Activated CD4-positive, CD25-positive, alpha-beta regulatory T cell treated with anti-CD3 and anti-CD28 coated beads, Interleukin-2, amount 50 U/mL, for 24 hours (primary cell): ENCODE results near the gene NOXO1.
"Not testable (repeated sequence)": the region's sequence is repeated elsewhere in the genome, so short reads cannot be mapped to it uniquely, and the experiment has no call there.

ENCODE experiments used
- ATAC-seq, 2 donors: fragments of 150-1000 bp; cut with Tn5 transposase; one replicate each; pipeline ENCODE4 v1.10.0; 2021; ENCODE audit warnings: mild to moderate bottlenecking in 1 of 2, moderate library complexity in 1 of 2

Gene NOXO1

DNA sequence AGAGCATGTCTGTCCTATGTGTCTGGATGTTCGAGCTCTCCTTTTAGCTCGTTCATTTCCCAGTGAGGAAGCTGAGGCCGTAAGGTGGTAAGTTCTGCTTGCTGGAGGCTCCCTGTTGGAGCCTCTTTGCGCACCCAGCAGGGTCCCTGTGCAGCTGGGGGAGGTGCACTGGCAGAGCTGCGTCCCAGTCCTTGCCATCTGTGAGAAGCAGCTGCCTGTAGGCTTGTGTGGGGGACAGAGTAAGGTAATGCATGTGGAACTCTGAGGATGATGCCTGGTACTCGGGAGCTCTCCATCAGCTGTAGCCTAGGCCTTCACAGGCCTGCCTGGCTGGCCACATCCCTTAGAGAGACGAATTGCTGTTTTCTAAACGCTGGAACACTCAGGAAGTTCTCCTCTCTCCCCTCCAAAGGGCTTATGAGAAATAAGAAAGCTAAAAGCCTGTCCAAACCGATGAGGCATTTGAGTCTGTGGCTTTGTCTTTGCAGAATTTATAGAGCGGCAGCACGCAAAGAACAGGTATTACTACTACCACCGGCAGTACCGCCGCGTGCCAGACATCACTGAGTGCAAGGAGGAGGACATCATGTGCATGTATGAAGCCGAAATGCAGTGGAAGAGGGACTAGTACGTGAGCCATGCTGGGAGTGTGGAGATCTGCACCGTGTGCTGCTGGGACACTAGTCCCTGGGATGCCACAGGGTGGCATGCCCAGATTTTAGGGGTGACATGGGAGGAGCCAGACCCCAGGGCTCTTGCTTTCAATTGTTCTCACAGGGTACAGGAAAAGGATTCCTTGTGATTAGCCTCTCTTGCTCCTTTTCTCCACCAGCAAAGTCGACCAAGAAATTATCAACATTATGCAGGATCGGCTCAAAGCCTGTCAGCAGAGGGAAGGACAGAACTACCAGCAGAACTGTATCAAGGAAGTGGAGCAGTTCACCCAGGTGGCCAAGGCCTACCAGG, 20.3 kb downstream of the NOXO1 start:
- ATAC-seq = peak; percentile 4 to 12

DNA sequence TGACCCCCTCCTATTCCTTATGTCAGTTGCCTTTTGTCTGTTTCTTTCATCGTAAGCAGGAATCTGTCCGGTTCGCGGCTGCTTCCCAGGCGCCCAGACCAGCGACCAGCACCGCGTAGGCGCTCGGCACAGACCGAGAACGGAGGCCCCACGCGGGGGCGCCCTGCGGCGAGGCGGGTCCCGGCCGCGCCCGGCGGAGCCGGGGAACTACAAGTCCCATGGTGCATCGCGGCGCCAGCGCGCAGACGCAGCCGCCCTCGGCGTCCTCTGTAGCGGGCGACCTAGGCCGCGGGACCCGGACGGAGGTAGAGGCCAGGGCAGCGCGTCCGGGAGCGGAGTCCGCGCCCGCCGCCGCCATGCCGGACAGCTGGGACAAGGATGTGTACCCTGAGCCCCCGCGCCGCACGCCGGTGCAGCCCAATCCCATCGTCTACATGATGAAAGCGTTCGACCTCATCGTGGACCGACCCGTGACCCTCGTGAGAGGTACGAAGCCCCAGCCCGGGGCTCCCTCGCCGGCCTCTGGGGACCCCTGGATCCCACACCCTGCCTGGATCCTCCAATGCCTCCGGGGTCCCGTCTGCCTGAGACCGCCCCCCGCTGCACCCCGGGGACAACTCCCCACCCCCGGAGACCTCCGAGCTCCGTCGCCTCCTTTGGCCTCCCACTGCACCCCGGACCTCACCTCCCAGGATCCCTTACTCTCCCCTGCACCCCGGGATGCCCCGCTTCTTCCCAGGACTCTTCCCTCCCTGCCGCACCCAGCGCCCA, 21.8 kb downstream of the NOXO1 start, which contains the start of gene NDUFB10:
Gene NDUFB10, plus strand, starts transcription at position 270 of the 771 bp plus-strand sequence. Its CDS starts 87 bp downstream, at position 357.
- ATAC-seq = peak; percentile 74

DNA sequence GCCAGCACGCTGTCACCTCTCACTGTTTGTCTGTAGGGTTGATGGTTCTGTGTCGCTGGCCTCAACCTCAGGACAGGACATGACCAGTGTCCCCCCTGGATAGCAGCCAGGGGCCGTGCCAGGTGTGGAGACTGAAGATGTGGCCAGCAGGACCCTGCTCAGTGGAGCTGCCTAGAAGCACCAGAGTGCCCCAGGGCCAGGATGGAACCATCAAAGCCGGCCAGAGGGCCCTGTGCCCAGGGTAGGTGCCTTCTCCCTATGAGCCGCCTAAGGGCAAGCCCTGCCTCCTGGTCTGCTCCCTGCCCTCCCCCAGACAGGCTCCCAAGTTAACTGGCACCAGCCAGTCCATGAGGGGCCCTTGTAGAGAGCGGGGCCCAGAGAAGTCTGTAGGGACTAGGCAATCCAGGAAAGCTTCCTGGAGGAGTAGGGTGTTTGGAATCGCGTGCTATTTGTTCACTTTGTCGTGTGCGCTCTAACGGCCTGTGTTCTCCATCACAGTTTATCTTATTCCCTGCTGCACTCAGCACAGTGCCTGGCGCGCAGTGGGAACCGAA, 22.5 kb downstream of the NOXO1 start:
- no peak for ATAC-seq

GRCh38 chr16:1958143-1958491, 23.2 kb downstream of the NOXO1 start:
- not testable (repeated sequence) for ATAC-seq

GRCh38 chr16:1957434-1958142, 23.7 kb downstream of the NOXO1 start:
- ATAC-seq = not testable (repeated sequence)

DNA sequence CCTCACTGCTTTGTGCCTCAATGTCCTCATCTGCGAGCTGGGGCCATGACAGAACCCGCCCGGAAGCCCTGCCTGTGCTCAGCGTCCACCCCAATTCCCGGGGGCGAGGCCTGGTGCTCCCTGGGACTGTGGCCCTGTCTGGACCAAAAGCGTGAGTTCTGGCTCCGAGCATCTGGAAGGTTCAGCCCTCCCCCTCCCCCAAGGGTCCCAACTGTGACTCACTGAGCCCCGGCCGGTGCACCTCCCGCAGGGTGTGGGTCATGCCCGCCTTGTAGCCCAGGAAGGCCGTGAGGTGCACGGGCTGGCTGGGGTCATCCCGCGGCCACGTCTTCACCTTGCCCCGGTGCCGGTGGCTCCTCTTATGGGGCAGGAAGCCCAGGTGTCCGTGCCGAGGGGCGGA, 27.5 kb downstream of the NOXO1 start:
- ATAC-seq = no peak

GRCh38 chr16:1950559-1950958, 30.7 kb downstream of the NOXO1 start:
- no peak for ATAC-seq

DNA sequence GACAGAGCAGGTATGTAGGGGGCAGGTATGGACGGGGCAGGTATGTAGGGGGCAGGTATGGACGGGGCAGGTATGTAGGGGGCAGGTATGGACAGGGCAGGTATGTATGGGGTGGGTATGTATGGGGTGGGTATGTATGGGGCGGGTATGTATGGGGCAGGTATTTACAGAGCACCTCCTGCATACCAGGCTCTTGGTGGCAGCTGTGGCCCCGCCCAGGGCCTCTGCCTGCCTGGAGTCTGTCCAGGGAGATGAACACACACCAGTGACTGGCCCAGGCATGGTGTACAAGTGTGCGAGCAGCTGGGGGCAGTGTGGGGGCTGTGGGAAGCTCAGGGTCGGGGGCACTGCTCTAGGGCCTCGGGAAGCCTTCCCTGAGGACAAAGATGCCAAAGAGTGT, 31.2 kb downstream of the NOXO1 start:
- no peak for ATAC-seq

- ATAC-seq = no peak
These were observed 31.8 kb downstream of the NOXO1 start for GRCh38 chr16:1949507-1949906.

DNA sequence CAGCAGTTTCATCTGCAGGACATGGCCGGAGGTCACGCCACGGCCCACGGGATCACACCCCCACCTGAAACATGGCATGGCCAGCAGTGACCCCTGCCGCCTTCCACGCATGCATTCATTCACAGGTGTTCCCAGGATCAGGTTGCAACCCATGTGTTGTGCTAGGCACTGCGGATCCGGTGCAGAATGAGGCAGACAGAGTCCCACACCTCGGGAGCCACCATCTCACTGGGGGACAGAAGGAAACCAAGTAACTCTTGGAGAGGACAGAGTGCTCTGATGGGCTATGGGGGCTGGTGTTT, 33.9 kb downstream of the NOXO1 start:
- ATAC-seq = no peak

- no peak for ATAC-seq
These were observed 34.5 kb downstream of the NOXO1 start for GRCh38 chr16:1946495-1947368.

GRCh38 chr16:1945559-1946391, 35.5 kb downstream of the NOXO1 start:
- ATAC-seq = no peak

DNA sequence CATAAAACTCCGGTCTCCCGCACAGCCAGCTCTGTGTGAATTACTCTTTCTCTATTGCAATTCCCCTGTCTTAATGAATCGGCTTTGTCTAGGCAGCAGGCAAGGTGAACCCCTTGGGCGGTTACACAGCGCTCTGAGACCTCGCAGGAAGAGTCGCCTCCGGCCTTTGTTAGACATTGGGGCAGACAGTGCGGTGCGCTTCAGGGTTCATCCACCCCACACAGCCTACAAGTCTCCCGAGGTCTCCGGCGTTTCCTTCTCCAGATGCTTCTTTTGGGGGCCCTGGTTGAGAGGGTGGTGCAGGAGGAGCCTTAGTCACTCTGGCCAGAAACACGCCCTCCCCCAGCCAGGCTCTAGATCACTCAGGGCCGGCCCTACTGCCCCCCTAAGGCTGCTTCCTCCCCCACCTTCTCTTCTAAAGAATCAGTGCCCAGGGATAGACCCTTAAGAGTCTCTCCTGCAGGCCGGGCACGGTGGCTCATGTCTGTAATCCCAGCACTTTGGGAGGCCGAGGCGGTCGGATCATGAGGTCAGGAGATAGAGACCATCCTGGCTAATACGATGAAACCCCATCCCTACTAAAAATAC, 36.6 kb downstream of the NOXO1 start:
- ATAC-seq = no peak

DNA sequence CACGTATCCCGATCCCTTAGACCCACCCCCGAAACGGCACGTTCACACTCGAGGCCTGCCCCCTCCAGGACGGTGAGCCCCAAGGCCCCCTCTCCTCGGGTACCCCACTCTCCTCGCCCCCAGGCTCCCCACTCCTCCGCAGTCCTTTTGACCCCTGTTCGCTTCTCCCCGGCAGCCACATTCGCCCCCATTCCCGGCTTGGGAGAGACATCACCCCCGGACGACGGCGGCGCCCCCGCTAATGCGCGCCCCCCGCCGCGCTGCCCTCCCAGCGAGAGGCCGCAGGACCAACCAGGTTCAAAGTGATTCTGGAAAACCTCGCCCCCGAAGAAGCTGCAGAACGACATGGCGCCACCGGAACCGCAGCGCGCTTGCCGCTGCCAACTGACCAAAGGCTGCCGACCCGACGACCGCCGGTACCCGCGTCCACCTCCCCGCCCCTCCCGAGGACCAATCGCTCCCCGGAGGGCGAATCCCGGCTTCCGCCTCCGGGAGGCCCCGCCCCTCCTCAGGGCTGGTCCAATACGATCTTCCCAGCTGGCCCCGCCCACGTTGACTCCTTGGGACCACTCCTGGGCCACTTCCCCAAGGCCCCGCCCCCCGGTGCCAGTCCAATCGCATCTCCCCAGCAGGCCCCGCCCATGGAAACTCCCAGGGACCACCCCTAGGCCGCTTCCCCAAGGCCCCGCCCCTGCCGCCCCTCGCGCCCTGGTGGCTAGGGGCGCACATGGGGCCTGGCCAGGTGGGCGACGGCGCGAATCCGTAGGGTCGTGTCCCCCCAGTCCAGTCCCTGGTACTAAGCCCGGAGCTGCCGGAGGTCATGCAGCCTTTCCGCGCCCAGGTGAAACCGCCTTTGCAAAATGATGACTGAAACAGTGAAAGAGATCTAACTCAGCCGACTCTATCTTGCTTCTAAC, 38.2 kb downstream of the NOXO1 start, which contains the start of gene MSRB1:
Gene MSRB1, minus strand, starts transcription at position 390 of the 917 bp plus-strand sequence. Its CDS starts 43 bp downstream, at position 347.
- peak; percentile 93 to 97 for ATAC-seq

GRCh38 chr16:1942047-1942809, 39.0 kb downstream of the NOXO1 start:
- no peak for ATAC-seq

GRCh38 chr16:1941162-1942046, 39.9 kb downstream of the NOXO1 start:
- ATAC-seq = no peak
